HepG2 (cell line): Measurements from ENCODE around the gene NFATC3. TPM values are rescaled to one million over a fixed set of nuclear protein-coding genes. Genes with fewer than 3 reads are reported as not detected.

Experiments used
- ATAC-seq: fragments of 200-7000 bp; cut with Tn5 transposase; 3 replicates; pipeline ENCODE4 v1.9.1; 2020; ENCODE audit warnings: mild to moderate bottlenecking, moderate library complexity
- BruUV-seq: library from RNA; stranded (reverse); fragments of 400-500 nt; replicated peaks from 2 replicates; lab custom pipeline; 2021; lab: Mats Ljungman, UMichigan
- CTCF ChIA-PET: fragments of 300-600 bp; formaldehyde crosslinking; extraction: SDS; loops from one replicate; lab custom pipeline; 2021; ENCODE audit warnings: low total read pairs, inconsistent platforms, low intra/inter-chr PET ratio; lab: Yijun Ruan, JAX
- POLR2A ChIA-PET: fragments of 350-600 bp; sonication (Branson Sonifier 250); formaldehyde crosslinking; loops from one replicate; lab custom pipeline; 2020; ENCODE audit warnings: antibody characterized with exemption, inconsistent platforms; lab: Yijun Ruan, JAX
- DNase-seq: peaks from one replicate; pipeline ENCODE4 v3.0.0-alpha.2; 2015; ENCODE audit warnings: low spot score
- FAIRE-seq: peaks from 3 replicates; lab custom pipeline; 2011; peaks lifted over from hg19 to GRCh38; lab: Jason Lieb, UNC
- H2AFZ ChIP-seq: one replicate; pipeline ENCODE4 v1.6.1; 2011; ENCODE audit warnings: low read length, inconsistent platforms
- H3K27ac ChIP-seq: fragments of 300-600 bp; 3 replicates; pipeline ENCODE4 v1.8.0; 2011; ENCODE audit warnings: mixed run types, mild to moderate bottlenecking, mixed read lengths, low read length, inconsistent platforms; ENCODE audit not compliant: insufficient read depth; ENCODE audit errors: extremely low read length
- H3K27me3 ChIP-seq, 2 experiments: fragments of 200-600 bp in 1 of 2; 2 replicates in 1 of 2; 3 replicates in 1 of 2; pipeline versions ENCODE4 v1.6.0 to v1.8.0; 2011; ENCODE audit warnings: low read length in 2 of 2, mild to moderate bottlenecking in 2 of 2, moderate library complexity in 2 of 2, inconsistent platforms in 1 of 2; ENCODE audit not compliant: insufficient read depth in 2 of 2, control insufficient read depth in 1 of 2
- H3K36me3 ChIP-seq, 2 experiments: fragments of 200-600 bp in 1 of 2; replicated peaks in 1 of 2; 2 replicates in 1 of 2; 3 replicates in 1 of 2; pipeline versions ENCODE4 v1.5.1 to v1.8.0; 2011; ENCODE audit warnings: low read length in 2 of 2, inconsistent platforms in 1 of 2; ENCODE audit not compliant: insufficient read depth in 2 of 2, control insufficient read depth in 1 of 2
- H3K4me1 ChIP-seq: 2 replicates; pipeline ENCODE4 v1.5.1; 2012; ENCODE audit warnings: low read length, inconsistent platforms; ENCODE audit not compliant: insufficient read depth
- H3K4me2 ChIP-seq: 2 replicates; pipeline ENCODE4 v1.6.0; 2011; ENCODE audit warnings: low read depth, low read length, inconsistent platforms
- H3K4me3 ChIP-seq, 3 experiments: fragments of 200-600 bp in 1 of 3; sonication (generic), shearing (Covaris generic) in 1 of 3; replicated peaks in 1 of 3; 2 replicates each; pipeline ENCODE4 v1.5.1; 2011 to 2016; ENCODE audit warnings: low read length in 3 of 3, inconsistent platforms in 2 of 3, low read depth in 2 of 3, mild to moderate bottlenecking in 2 of 3, control low read depth in 1 of 3, mixed read lengths in 1 of 3; ENCODE audit not compliant: insufficient read depth in 1 of 3
- H3K79me2 ChIP-seq: one replicate; pipeline ENCODE4 v1.6.1; 2011; ENCODE audit warnings: low read length, inconsistent platforms; ENCODE audit not compliant: insufficient read depth
- H3K9ac ChIP-seq: 2 replicates; pipeline ENCODE4 v1.6.0; 2011; ENCODE audit warnings: mild to moderate bottlenecking, low read depth, low read length, inconsistent platforms; ENCODE audit not compliant: insufficient read depth
- H3K9me3 ChIP-seq: 2 replicates; pipeline ENCODE4 v1.5.1; 2012; ENCODE audit warnings: mild to moderate bottlenecking, low read length
- H4K20me1 ChIP-seq: 2 replicates; pipeline ENCODE4 v1.6.0; 2011; ENCODE audit warnings: inconsistent platforms, mild to moderate bottlenecking, low read length, moderate library complexity; ENCODE audit not compliant: insufficient read depth
- ATF1 ChIP-seq: IDR thresholded peaks from 2 replicates; pipeline ENCODE4 v1.6.1; 2016; ENCODE audit warnings: mild to moderate bottlenecking, control low read depth
- CSRNP2 ChIP-seq: sonication (generic); formaldehyde crosslinking; conservative IDR thresholded peaks from 2 replicates; pipeline ENCODE4 v1.8.0; 2022; ENCODE audit warnings: low read depth, missing genetic modification reagents
- HHEX ChIP-seq: IDR thresholded peaks from 2 replicates; pipeline ENCODE4 v1.6.1; 2016; ENCODE audit warnings: control low read depth
- POLR2AphosphoS2 ChIP-seq: IDR thresholded peaks from 2 replicates; pipeline ENCODE4 v1.6.1; 2011; ENCODE audit warnings: low read depth, low read length, improper control_type of control experiment
- ZKSCAN5 ChIP-seq: sonication (generic); formaldehyde crosslinking; IDR thresholded peaks from 2 replicates; pipeline ENCODE4 v1.5.1; 2020; ENCODE audit warnings: mild to moderate bottlenecking, missing genetic modification reagents
- ZNF121 ChIP-seq: sonication (generic); formaldehyde crosslinking; IDR thresholded peaks from 2 replicates; pipeline ENCODE4 v1.5.0; 2020; ENCODE audit warnings: mild to moderate bottlenecking, missing genetic modification reagents
- ZNF547 ChIP-seq: sonication (generic); formaldehyde crosslinking; IDR thresholded peaks from 2 replicates; pipeline ENCODE4 v1.5.1; 2020; ENCODE audit warnings: mild to moderate bottlenecking, missing genetic modification reagents
- ZXDC ChIP-seq: sonication (generic); formaldehyde crosslinking; IDR thresholded peaks from 2 replicates; pipeline ENCODE4 v1.5.0; 2020; ENCODE audit warnings: mild to moderate bottlenecking, missing genetic modification reagents
- WGBS: methylation state at CpG from one replicate; pipeline ENCODE4 v1.1.6; 2017; ENCODE audit warnings: low lambda C conversion rate; 5-methylcytosine and 5-hydroxymethylcytosine counted together
- in situ Hi-C: cut with HindIII; loops from 2 replicates; pipeline ENCODE4 v1.10.0; 2017; ENCODE audit warnings: low pct_unique_long_range_greater_than_20kb; ENCODE audit not compliant: extremely low pct_ligation_motif_present
- intact Hi-C: fragments of 100-400 bp; cut with micrococcal nuclease; formaldehyde crosslinking; loops from one replicate; pipeline ENCODE4 v1.10.0; 2022; ENCODE audit not compliant: unreplicated experiment
- polyA plus RNA-seq, 8 experiments: library from polyadenylated mRNA; depleted of rRNA in 3 of 8; stranded (reverse) in 7 of 8; unstranded in 1 of 8; fragments of >200 nt; fragmentation: Illumina TruSeq in 4 of 8; extraction: Trizol in 4 of 8; gene quantifications; 2 replicates each; pipeline versions ENCODE4 v1.2.1 to v1.2.3, GENCODE V29; 2011 to 2016; ENCODE audit warnings: low read depth in 4 of 8, missing spikeins in 1 of 8, mixed read lengths in 1 of 8; ENCODE audit not compliant: insufficient read depth in 1 of 8
- total RNA-seq, 5 experiments: library from RNA; depleted of rRNA; stranded (reverse); fragments of >200 nt; fragmentation: Illumina TruSeq; extraction: Trizol; gene quantifications; 2 replicates each; pipeline ENCODE4 v1.2.3, GENCODE V29; 2016; ENCODE audit warnings: low read depth in 1 of 5
- TF ChIP-seq, protein P1 (sequence below): sonication (generic); formaldehyde crosslinking; conservative IDR thresholded peaks from 2 replicates; pipeline ENCODE4 v1.4.0; 2020; ENCODE audit warnings: mild to moderate bottlenecking, missing genetic modification reagents, moderate library complexity

The NFATC3 gene
- total and polyA plus RNA-seq, 2 of the 13 experiments (the other 11 are each of a cell fraction or from before 2014, with no cell fraction given): 52.6 to 62.7 TPM

DNA sequence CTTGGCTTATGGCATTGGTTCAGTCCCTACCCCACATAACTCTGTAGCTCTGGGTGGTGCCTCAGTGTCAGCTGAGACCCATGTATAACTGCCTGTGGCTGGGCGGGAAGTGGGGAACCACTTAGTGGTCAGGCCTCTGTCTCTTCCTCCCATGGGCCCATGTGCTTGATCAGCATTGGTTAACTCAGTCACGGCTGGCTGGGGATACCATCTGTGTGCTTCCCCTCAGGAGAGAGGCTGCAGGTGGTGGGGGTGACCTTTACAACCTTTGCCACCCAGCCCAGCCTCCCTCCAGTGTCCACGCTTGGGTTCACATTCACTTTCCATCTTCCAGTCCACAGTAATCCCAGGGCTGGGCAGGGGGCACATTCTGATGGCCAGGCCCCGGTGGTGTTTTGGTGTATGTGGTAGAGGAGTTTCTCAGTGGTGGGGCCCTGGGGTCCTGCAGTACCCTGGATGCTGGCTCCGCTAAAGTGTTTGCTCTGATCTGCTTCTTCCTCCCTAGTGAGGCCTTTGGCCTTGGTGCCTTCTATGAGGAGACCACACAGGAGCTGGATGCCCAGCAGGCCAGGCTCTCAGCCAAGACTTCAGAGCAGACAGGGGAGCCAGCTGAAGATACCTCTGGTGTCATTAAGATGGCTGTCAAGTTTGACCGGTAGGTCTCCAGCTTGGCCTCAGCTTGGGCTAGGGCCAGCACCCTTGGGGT lies 10.2 kb upstream of the NFATC3 start:
- ChIA-PET CTCF (no interaction called here), POLR2A (interaction anchor here (3.6 kb wide), 1 partner anchor 10 kb away, joined by 24 read pairs; the partner anchor contains the start of gene NFATC3)
- H3K9me3 ChIP-seq: no peaks in the 10 kb centered on the region
- no TSS peak for BruUV-seq
- in situ Hi-C loops (no loop called here), intact Hi-C loops (no loop called here)
- DNase-seq: no peak
- H3K36me3 ChIP-seq: peaks cover 38 to 65% of the 10 kb centered on the region in 2 experiments
- H3K79me2 ChIP-seq: no peaks in the 10 kb centered on the region
- H3K4me2 ChIP-seq: no peak overlapping the region
- H2AFZ ChIP-seq: no peak overlapping the region
- 97% methylated on average over 6 of the region's 6 CpGs for WGBS
- H3K27me3 ChIP-seq: no peaks in the 10 kb centered on the region
- no peaks in the 10 kb centered on the region for H4K20me1 ChIP-seq
- no peak overlapping the region for H3K4me3 ChIP-seq
- H3K27ac ChIP-seq: peak overlapping the region; percentile 8
- TF ChIP-seq POLR2AphosphoS2 (no peak), ZXDC (CRISPR knock-in tag) (no peak)
- ATAC-seq: no peak
- no peak overlapping the region for H3K9ac ChIP-seq
- H3K4me1 ChIP-seq: peaks cover 40% of the 10 kb centered on the region
- no peak for FAIRE-seq

DNA sequence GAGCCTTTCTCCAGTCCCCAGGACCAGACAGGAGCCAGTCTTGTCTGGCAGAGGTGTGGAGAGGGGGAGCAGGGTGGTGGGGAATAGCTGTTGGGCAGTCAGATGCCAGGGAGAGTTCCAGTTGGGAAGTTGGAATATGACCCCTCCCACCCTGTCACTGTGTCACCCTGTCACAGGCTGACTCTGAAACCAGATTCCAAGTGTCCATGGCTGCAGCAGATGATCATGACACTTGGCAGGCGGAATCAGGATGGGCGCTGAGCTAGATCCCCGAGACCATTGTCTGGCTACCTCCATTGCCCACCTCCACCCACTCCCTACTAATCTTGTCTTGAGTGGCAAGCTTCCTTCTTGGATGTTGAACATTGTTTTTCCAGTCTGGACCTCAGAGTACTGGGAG lies 9.2 kb upstream of the NFATC3 start:
- ChIA-PET POLR2A (interaction anchor here (3.6 kb wide), 1 partner anchor 9 kb away, joined by 24 read pairs; the partner anchor contains the start of gene NFATC3), CTCF (no interaction called here)
- no peak overlapping the region for H2AFZ ChIP-seq
- FAIRE-seq (no peak), ATAC-seq (no peak), DNase-seq (no peak)
- H3K27me3 ChIP-seq: no peaks in the 10 kb centered on the region
- H3K4me1 ChIP-seq: peaks cover 50% of the 10 kb centered on the region
- no peak overlapping the region for H3K4me3 ChIP-seq
- intact Hi-C loops (no loop called here), in situ Hi-C loops (no loop called here)
- H3K27ac ChIP-seq: no peak overlapping the region
- H4K20me1 ChIP-seq: no peaks in the 10 kb centered on the region
- peaks cover 30 to 55% of the 10 kb centered on the region in 2 experiments for H3K36me3 ChIP-seq
- BruUV-seq: no TSS peak
- no peak overlapping the region for H3K9ac ChIP-seq
- no peaks in the 10 kb centered on the region for H3K79me2 ChIP-seq
- WGBS: 100% methylated on average over 3 of the region's 3 CpGs
- H3K9me3 ChIP-seq: no peaks in the 10 kb centered on the region
- no peak overlapping the region for H3K4me2 ChIP-seq
- no peak for TF ChIP-seq ATF1 (CRISPR knock-in tag)
- TF ChIP-seq CSRNP2 (CRISPR knock-in tag): no peak
- TF ChIP-seq ZKSCAN5 (CRISPR knock-in tag): no peak
- TF ChIP-seq ZNF547: no peak
- no peak for TF ChIP-seq HHEX (CRISPR knock-in tag)
- no peak for TF ChIP-seq ZNF121
- TF ChIP-seq, protein P1, sequence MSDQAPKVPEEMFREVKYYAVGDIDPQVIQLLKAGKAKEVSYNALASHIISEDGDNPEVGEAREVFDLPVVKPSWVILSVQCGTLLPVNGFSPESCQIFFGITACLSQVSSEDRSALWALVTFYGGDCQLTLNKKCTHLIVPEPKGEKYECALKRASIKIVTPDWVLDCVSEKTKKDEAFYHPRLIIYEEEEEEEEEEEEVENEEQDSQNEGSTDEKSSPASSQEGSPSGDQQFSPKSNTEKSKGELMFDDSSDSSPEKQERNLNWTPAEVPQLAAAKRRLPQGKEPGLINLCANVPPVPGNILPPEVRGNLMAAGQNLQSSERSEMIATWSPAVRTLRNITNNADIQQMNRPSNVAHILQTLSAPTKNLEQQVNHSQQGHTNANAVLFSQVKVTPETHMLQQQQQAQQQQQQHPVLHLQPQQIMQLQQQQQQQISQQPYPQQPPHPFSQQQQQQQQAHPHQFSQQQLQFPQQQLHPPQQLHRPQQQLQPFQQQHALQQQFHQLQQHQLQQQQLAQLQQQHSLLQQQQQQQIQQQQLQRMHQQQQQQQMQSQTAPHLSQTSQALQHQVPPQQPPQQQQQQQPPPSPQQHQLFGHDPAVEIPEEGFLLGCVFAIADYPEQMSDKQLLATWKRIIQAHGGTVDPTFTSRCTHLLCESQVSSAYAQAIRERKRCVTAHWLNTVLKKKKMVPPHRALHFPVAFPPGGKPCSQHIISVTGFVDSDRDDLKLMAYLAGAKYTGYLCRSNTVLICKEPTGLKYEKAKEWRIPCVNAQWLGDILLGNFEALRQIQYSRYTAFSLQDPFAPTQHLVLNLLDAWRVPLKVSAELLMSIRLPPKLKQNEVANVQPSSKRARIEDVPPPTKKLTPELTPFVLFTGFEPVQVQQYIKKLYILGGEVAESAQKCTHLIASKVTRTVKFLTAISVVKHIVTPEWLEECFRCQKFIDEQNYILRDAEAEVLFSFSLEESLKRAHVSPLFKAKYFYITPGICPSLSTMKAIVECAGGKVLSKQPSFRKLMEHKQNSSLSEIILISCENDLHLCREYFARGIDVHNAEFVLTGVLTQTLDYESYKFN: no peak
